ENCODE data around the gene GFY.

The GFY gene, protein sequence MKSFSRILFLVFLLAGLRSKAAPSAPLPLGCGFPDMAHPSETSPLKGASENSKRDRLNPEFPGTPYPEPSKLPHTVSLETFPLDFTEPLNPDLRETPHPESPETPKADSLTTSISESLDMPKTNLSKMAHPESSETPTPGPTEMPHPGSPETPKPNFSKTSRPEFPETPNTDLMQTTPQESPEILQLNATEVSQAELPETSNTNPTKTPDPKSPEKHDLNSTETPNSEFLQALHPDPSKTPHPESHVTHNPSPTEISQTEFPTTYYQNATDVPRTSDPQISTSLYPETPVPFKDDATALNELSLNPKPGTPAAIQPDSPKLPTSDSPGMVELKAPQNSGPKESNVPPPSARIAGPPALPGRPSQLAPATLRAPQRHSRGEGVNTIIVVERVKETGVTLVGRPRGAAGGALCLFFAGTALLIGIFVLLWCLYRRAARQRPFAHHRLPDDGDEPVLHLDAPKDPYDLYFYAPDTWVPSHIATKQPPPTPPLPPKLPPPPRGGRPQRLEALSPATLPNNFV

DNA sequence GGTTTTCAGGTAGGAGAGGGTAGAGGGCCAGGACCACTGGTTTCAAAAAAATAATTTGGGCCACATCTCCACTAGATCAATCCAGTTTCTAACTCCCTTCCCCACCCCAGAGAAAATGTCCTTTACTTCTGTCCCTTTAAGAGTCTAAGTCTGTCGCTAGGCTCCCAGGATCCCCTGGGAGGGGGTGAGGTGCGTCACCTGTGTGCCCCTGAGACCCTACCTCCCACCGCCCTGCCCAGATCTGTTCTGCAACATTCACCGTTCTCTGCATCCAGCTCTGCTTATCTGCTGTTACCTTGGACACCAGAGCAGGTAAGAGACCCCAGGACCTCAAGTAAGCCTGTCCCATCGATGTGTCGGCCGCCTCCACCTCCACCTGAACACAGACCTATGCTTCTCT lies at the start of gene GFY:
TSS of gene GFY (plus strand) at position 211 of the 400 bp plus-strand sequence. CDS start 1,043 bp downstream, outside the sequence.
- no peak within 1 kb of the TSS for H3K4me3 ChIP-seq (ENCODE audit: low read depth, low read length)
- TF ChIP-seq, protein P1, sequence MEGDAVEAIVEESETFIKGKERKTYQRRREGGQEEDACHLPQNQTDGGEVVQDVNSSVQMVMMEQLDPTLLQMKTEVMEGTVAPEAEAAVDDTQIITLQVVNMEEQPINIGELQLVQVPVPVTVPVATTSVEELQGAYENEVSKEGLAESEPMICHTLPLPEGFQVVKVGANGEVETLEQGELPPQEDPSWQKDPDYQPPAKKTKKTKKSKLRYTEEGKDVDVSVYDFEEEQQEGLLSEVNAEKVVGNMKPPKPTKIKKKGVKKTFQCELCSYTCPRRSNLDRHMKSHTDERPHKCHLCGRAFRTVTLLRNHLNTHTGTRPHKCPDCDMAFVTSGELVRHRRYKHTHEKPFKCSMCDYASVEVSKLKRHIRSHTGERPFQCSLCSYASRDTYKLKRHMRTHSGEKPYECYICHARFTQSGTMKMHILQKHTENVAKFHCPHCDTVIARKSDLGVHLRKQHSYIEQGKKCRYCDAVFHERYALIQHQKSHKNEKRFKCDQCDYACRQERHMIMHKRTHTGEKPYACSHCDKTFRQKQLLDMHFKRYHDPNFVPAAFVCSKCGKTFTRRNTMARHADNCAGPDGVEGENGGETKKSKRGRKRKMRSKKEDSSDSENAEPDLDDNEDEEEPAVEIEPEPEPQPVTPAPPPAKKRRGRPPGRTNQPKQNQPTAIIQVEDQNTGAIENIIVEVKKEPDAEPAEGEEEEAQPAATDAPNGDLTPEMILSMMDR (IDR thresholded peaks at IDR 0.05; ENCODE audit: low read depth, low read length, missing control alignments) = no peak
- DNase-seq (ENCODE audit: low read depth) = no peak

DNA sequence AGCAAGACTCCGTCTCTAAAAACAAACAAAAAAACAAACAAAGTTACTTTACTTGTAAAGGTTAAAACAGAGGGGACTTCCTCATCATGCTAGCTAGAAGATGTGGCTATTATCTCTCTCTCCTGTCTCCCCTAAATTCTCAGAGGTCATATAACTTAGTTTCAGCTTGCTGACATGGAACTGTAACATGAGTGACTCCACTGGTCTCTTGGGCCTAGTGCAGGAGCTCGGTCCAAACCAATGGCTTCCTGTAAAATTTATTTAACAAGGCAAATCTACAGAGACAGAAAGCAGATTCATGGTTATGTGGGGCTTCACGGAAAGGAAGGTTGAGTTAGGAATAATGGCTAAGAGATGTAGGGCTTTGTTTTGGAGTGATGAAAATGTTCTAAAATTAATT lies 46.7 kb upstream of the GFY start:
- H3K4me3 ChIP-seq (ENCODE audit: low read depth, low read length) = no peak overlapping the region
- no peak for DNase-seq (ENCODE audit: low read depth)

DNA sequence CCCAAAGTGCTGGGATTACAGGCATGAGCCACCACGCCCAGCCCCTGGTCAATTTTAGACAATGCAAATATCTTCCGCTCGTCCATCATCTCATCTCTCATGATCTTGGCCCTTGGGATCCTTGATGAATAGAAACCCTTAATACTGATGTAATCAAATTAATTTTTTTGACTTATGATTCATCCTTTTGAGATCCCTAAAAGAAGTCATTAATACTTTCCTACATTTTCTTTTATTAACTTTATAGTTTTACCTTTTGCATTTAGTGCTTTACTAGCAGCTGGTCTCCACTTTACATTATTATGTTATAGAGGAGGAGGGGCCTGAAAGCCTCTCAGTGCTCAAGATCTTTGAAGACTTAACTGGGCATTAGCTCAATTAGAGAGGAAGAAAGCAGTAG lies 44.8 kb upstream of the GFY start:
- no peak overlapping the region for H3K4me3 ChIP-seq (ENCODE audit: low read depth, low read length)
- DNase-seq (ENCODE audit: low read depth) = no peak
- TF ChIP-seq, protein P1 (IDR thresholded peaks at IDR 0.05; ENCODE audit: low read depth, low read length, missing control alignments) = no peak

More for the DNA sequence above, 46.7 kb upstream of the GFY start:
- TF ChIP-seq, protein P1 (IDR thresholded peaks at IDR 0.05; ENCODE audit: low read depth, low read length, missing control alignments) = no peak

DNA sequence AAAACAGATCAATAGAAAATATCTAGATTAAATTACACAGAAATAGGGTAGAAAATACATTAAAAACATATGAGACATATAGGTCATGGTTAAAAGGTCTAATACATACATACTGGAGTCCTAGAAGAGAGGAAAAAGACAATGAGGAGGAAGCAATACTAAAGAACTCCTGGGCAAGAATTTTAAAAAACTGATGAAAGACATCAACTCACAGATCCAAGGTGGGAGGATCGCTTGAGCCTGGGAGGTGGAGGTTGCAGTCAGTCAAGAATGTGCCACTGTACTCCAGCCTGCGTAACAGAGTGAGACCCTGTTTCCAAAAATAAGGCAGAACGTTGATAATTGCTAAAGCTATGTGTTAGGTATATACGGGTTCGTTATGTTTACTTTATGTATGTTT lies 42.5 kb upstream of the GFY start:
- TF ChIP-seq, protein P1 (IDR thresholded peaks at IDR 0.05; ENCODE audit: low read depth, low read length, missing control alignments) = no peak
- no peak for DNase-seq (ENCODE audit: low read depth)
- H3K4me3 ChIP-seq (ENCODE audit: low read depth, low read length) = no peak overlapping the region

DNA sequence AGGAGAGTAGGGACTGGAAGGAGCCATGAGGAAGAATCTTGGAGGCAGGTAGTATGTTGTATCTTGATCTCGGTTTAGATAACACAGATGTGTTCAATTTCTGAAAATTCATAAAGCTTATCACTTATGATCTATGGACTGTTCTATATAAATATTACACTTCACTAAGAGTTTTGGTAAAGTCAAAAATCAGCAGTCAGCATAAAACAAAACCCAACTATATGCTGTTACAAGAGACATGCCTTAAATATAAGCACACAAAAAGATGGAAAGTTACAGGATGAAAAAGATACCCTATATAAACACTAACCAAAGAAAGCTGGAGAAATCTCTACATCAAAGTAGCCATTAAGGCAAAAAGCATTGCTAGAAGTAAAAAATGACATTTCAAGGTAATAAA lies 41.6 kb upstream of the GFY start:
- TF ChIP-seq, protein P1 (IDR thresholded peaks at IDR 0.05; ENCODE audit: low read depth, low read length, missing control alignments) = no peak
- no peak overlapping the region for H3K4me3 ChIP-seq (ENCODE audit: low read depth, low read length)
- no peak for DNase-seq (ENCODE audit: low read depth)

DNA sequence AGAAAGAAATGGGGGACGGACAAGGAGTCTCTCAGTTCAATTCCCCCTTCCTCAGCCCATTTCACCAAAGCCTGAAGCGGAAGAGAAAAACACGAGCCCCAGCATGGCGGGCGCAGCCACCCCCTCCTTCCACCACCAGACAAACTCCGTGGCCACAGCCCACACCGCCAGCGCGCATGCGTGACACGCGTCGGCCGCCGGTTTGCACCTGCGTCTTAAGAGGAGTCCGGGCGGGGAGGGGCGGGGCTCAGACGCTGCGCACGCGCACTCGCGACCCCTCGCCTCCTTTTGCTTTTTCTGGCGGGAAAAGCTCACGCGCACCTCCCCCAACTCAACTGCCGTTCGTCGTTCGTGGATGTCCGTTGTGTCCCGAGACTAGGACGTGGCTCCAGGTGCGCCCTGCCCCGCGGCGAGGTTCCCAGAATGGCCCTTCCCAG lies 37.2 kb upstream of the GFY start, which contains the start of gene KASH5:
TSS of gene KASH5 (plus strand) at position 314 of the 437 bp plus-strand sequence. CDS start 2,635 bp downstream, outside the sequence.
- no peak for DNase-seq (ENCODE audit: low read depth)
- no peak within 1 kb of the TSS for H3K4me3 ChIP-seq (ENCODE audit: low read depth, low read length)
- TF ChIP-seq, protein P1 (IDR thresholded peaks at IDR 0.05; ENCODE audit: low read depth, low read length, missing control alignments) = no peak

Measured in GM12864 (cell line).